ENCODE data around the gene ABCG1.

The ABCG1 gene

DNA sequence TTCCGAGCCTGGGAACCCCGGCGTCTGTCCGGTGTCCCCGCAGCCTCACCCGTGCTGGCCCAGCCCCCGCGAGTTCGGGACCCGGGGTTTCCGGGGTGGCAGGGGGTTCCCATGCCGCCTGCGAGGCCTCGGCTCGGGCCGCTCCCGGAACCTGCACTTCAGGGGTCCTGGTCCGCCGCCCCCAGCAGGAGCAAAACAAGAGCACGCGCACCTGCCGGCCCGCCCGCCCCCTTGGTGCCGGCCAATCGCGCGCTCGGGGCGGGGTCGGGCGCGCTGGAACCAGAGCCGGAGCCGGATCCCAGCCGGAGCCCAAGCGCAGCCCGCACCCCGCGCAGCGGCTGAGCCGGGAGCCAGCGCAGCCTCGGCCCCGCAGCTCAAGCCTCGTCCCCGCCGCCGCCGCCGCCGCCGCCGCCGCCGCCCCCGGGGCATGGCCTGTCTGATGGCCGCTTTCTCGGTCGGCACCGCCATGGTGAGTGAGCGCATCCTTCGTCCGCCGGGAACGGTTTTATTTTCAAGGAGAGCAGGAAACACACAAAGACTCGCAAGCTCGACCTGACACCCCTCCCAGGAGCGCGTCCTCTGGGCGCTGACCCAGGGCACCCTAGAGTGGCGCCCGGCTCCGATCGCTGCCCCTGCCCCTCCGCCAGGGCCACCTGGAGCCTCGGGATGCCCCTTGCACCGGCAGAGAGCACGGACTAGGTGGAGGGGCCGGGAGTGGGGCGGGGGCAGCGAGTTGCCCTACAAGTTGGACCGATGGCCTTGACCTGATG lies at the start of gene ABCG1:
ABCG1 (plus strand) TSS at position 305 of the 770 bp plus-strand sequence; CDS start at position 428, 123 bp downstream.
- TF ChIP-seq, protein P1, sequence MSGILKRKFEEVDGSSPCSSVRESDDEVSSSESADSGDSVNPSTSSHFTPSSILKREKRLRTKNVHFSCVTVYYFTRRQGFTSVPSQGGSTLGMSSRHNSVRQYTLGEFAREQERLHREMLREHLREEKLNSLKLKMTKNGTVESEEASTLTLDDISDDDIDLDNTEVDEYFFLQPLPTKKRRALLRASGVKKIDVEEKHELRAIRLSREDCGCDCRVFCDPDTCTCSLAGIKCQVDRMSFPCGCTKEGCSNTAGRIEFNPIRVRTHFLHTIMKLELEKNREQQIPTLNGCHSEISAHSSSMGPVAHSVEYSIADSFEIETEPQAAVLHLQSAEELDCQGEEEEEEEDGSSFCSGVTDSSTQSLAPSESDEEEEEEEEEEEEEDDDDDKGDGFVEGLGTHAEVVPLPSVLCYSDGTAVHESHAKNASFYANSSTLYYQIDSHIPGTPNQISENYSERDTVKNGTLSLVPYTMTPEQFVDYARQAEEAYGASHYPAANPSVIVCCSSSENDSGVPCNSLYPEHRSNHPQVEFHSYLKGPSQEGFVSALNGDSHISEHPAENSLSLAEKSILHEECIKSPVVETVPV (CRISPR knock-in tag; IDR thresholded peaks at IDR 0.05) = no peak
- TF ChIP-seq RARB (CRISPR knock-in tag; IDR thresholded peaks at IDR 0.05) = no peak
- no peak for TF ChIP-seq ISL1 (CRISPR knock-in tag; IDR thresholded peaks at IDR 0.05)
- TF ChIP-seq, protein P2, sequence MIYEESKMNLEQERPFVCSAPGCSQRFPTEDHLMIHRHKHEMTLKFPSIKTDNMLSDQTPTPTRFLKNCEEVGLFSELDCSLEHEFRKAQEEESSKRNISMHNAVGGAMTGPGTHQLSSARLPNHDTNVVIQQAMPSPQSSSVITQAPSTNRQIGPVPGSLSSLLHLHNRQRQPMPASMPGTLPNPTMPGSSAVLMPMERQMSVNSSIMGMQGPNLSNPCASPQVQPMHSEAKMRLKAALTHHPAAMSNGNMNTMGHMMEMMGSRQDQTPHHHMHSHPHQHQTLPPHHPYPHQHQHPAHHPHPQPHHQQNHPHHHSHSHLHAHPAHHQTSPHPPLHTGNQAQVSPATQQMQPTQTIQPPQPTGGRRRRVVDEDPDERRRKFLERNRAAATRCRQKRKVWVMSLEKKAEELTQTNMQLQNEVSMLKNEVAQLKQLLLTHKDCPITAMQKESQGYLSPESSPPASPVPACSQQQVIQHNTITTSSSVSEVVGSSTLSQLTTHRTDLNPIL (CRISPR knock-in tag; IDR thresholded peaks at IDR 0.05; ENCODE audit: low read depth) = no peak
- TF ChIP-seq CSDC2 (CRISPR knock-in tag; IDR thresholded peaks at IDR 0.05) = no peak
- TF ChIP-seq PPARA (CRISPR knock-in tag; IDR thresholded peaks at IDR 0.05; ENCODE audit: borderline replicate concordance) = no peak
- TF ChIP-seq ESRRG (CRISPR knock-in tag; IDR thresholded peaks at IDR 0.05) = no peak
- no peak for TF ChIP-seq ZFP3 (CRISPR knock-in tag; IDR thresholded peaks at IDR 0.05)
- TF ChIP-seq ZNF565 (CRISPR knock-in tag; conservative IDR thresholded peaks at IDR 0.05; ENCODE audit: low read depth) = no peak
- TF ChIP-seq ZFP30 (CRISPR knock-in tag; IDR thresholded peaks at IDR 0.05) = no peak
- no peak for TF ChIP-seq ZC3H10 (CRISPR knock-in tag; IDR thresholded peaks at IDR 0.05)
- no peak for TF ChIP-seq BACH2 (CRISPR knock-in tag; IDR thresholded peaks at IDR 0.05; ENCODE audit: borderline replicate concordance)
- no peak for TF ChIP-seq OSR1 (CRISPR knock-in tag; IDR thresholded peaks at IDR 0.05)
- no peak for TF ChIP-seq PATZ1 (CRISPR knock-in tag; IDR thresholded peaks at IDR 0.05; ENCODE audit: borderline replicate concordance)
- TF ChIP-seq ARNTL (CRISPR knock-in tag; IDR thresholded peaks at IDR 0.05; ENCODE audit: borderline replicate concordance, low read depth) = no peak
- TF ChIP-seq ZNF70 (CRISPR knock-in tag; IDR thresholded peaks at IDR 0.05) = no peak
- no peak for TF ChIP-seq ZNF8 (CRISPR knock-in tag; IDR thresholded peaks at IDR 0.05)
- TF ChIP-seq TSHZ2 (CRISPR knock-in tag; IDR thresholded peaks at IDR 0.05) = no peak
- TF ChIP-seq TOX (CRISPR knock-in tag; IDR thresholded peaks at IDR 0.05; ENCODE audit: borderline replicate concordance) = no peak
- TF ChIP-seq SNAI2 (CRISPR knock-in tag; IDR thresholded peaks at IDR 0.05) = no peak
- ATAC-seq = peak; percentile 34

DNA sequence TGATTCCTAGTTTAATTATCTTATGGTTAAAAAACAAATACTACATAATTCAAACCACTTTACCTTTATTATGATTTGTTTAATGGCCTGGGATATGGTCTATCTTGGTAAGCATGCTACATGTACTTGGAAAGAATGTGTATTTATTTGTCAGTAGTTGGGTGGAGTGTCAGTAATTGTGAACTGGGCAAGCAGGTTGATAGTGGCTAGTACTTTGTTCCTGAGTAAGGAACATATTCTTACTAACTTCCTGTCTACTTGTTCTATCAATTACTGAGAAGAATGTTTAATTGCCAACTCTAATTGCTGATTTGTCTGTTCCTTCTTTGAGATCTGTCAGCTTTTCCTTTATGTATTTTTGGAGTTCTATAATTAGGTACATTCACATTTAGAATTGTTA lies 49.2 kb upstream of the ABCG1 start:
- no peak for TF ChIP-seq GLIS3 (CRISPR knock-in tag; IDR thresholded peaks at IDR 0.05)
- TF ChIP-seq ZNF8 (CRISPR knock-in tag; IDR thresholded peaks at IDR 0.05) = no peak
- no peak for TF ChIP-seq ESRRG (CRISPR knock-in tag; IDR thresholded peaks at IDR 0.05)
- no peak for TF ChIP-seq ZNF565 (CRISPR knock-in tag; conservative IDR thresholded peaks at IDR 0.05; ENCODE audit: low read depth)
- TF ChIP-seq ISL1 (CRISPR knock-in tag; IDR thresholded peaks at IDR 0.05) = no peak
- TF ChIP-seq, protein P3, sequence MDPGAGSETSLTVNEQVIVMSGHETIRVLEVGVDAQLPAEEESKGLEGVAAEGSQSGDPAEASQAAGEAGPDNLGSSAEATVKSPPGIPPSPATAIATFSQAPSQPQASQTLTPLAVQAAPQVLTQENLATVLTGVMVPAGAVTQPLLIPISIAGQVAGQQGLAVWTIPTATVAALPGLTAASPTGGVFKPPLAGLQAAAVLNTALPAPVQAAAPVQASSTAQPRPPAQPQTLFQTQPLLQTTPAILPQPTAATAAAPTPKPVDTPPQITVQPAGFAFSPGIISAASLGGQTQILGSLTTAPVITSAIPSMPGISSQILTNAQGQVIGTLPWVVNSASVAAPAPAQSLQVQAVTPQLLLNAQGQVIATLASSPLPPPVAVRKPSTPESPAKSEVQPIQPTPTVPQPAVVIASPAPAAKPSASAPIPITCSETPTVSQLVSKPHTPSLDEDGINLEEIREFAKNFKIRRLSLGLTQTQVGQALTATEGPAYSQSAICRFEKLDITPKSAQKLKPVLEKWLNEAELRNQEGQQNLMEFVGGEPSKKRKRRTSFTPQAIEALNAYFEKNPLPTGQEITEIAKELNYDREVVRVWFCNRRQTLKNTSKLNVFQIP (CRISPR knock-in tag; IDR thresholded peaks at IDR 0.05; ENCODE audit: borderline replicate concordance, low read depth) = no peak
- no peak for TF ChIP-seq SNAI2 (CRISPR knock-in tag; IDR thresholded peaks at IDR 0.05)
- TF ChIP-seq TOX (CRISPR knock-in tag; IDR thresholded peaks at IDR 0.05; ENCODE audit: borderline replicate concordance) = no peak
- TF ChIP-seq TCF4 (CRISPR knock-in tag; IDR thresholded peaks at IDR 0.05; ENCODE audit: borderline replicate concordance) = no peak
- TF ChIP-seq ZFP30 (CRISPR knock-in tag; IDR thresholded peaks at IDR 0.05) = no peak
- TF ChIP-seq ZC3H10 (CRISPR knock-in tag; IDR thresholded peaks at IDR 0.05) = no peak
- no peak for ATAC-seq

Data from SK-N-SH treated with all-trans-retinoic acid at 6 μM for 48 hours (cell line).